H1 (cell line): ENCODE measurements around the gene FRMD4A. TPM values are rescaled to one million over a fixed set of nuclear protein-coding genes. Genes with fewer than 3 reads are reported as not detected.

Source experiments
- CTCF ChIA-PET: fragments of 300-600 bp; sonication (Branson Sonifier 250); formaldehyde crosslinking; loops from one replicate; lab custom pipeline; 2021; ENCODE audit not compliant: partially characterized antibody; lab: Charles Lee
- POLR2A ChIA-PET: fragments of 300-600 bp; sonication (Branson Sonifier 250); formaldehyde crosslinking; loops from one replicate; lab custom pipeline; 2021; ENCODE audit warnings: inconsistent platforms; ENCODE audit not compliant: partially characterized antibody; lab: Charles Lee
- DNase-seq, 2 experiments: peaks; one replicate each; pipeline versions ENCODE4 v3.0.0 to v3.0.0-alpha.2; 2010 to 2022; ENCODE audit warnings: low spot score in 2 of 2, low read depth in 1 of 2, mixed read lengths in 1 of 2
- FAIRE-seq: peaks from 2 replicates; lab custom pipeline; 2011; peaks lifted over from hg19 to GRCh38; lab: Jason Lieb, UNC
- H2AFZ ChIP-seq: 2 replicates; pipeline ENCODE4 v1.8.1; 2012; ENCODE audit warnings: low read length, inconsistent platforms
- H2AK5ac ChIP-seq: 2 replicates; pipeline ENCODE4 v1.6.1; 2013; ENCODE audit warnings: low read depth, low read length
- H2BK120ac ChIP-seq: replicated peaks from 2 replicates; pipeline ENCODE3; 2013; ENCODE audit warnings: low read depth, low read length, inconsistent platforms
- H2BK12ac ChIP-seq: 2 replicates; pipeline ENCODE4 v1.6.1; 2013; ENCODE audit warnings: low read depth, low read length
- H2BK15ac ChIP-seq: 2 replicates; pipeline ENCODE4 v1.6.1; 2013; ENCODE audit warnings: low read length
- H2BK20ac ChIP-seq: 2 replicates; pipeline ENCODE4 v1.6.1; 2013; ENCODE audit warnings: low read length
- H2BK5ac ChIP-seq: 2 replicates; pipeline ENCODE4 v1.6.1; 2013; ENCODE audit warnings: low read depth, low read length
- H3K14ac ChIP-seq: 2 replicates; pipeline ENCODE4 v1.6.1; 2013; ENCODE audit warnings: inconsistent platforms; ENCODE audit not compliant: insufficient read length
- H3K18ac ChIP-seq: 2 replicates; pipeline ENCODE4 v1.6.1; 2013; ENCODE audit warnings: low read length; ENCODE audit errors: extremely low read depth
- H3K23ac ChIP-seq: 2 replicates; pipeline ENCODE4 v1.6.1; 2013; ENCODE audit warnings: inconsistent platforms; ENCODE audit not compliant: insufficient read length
- H3K23me2 ChIP-seq: 2 replicates; pipeline ENCODE4 v1.6.1; 2013; ENCODE audit warnings: low read depth, low read length
- H3K27ac ChIP-seq: 2 replicates; pipeline ENCODE4 v1.6.1; 2011; ENCODE audit warnings: low read depth, low read length, inconsistent platforms
- H3K27me3 ChIP-seq, 4 experiments: replicated peaks in 1 of 4; 1 replicate in 1 of 4; 2 replicates in 3 of 4; pipeline versions ENCODE4 v1.6.1 to v1.8.1; 2011 to 2013; ENCODE audit warnings: low read length in 3 of 4, mild to moderate bottlenecking in 3 of 4, inconsistent platforms in 2 of 4, mixed read lengths in 2 of 4, moderate library complexity in 1 of 4; ENCODE audit not compliant: control insufficient read depth in 3 of 4, insufficient read depth in 3 of 4; ENCODE audit errors: extremely low read depth in 1 of 4
- H3K36me3 ChIP-seq, 4 experiments: 2 replicates each; pipeline versions ENCODE4 v1.6.1 to v1.8.1; 2011 to 2013; ENCODE audit warnings: mild to moderate bottlenecking in 4 of 4, low read length in 3 of 4, moderate library complexity in 2 of 4, control low read depth in 1 of 4, inconsistent platforms in 1 of 4; ENCODE audit not compliant: insufficient read depth in 4 of 4, control insufficient read depth in 2 of 4
- H3K4ac ChIP-seq: replicated peaks from 2 replicates; pipeline ENCODE3; 2013; ENCODE audit warnings: low read length, low read depth, mixed read lengths, inconsistent platforms; ENCODE audit not compliant: insufficient read length
- H3K4me1 ChIP-seq, 4 experiments: replicated peaks in 1 of 4; 1 replicate in 1 of 4; 2 replicates in 3 of 4; pipeline versions ENCODE4 v1.6.1 to v1.8.1; 2011 to 2013; ENCODE audit warnings: low read length in 3 of 4, inconsistent platforms in 2 of 4, mixed read lengths in 1 of 4; ENCODE audit not compliant: insufficient read depth in 4 of 4, control insufficient read depth in 3 of 4
- H3K4me2 ChIP-seq, 2 experiments: 2 replicates each; pipeline versions ENCODE4 v1.6.1 to v1.8.1; 2011 to 2013; ENCODE audit warnings: low read depth in 2 of 2, low read length in 2 of 2, control low read depth in 1 of 2, inconsistent platforms in 1 of 2, mild to moderate bottlenecking in 1 of 2; ENCODE audit not compliant: insufficient read depth in 1 of 2
- H3K4me3 ChIP-seq, 4 experiments: fragments of 200-600, 300-600 bp in 1 of 4; sonication (generic), shearing (Covaris generic), sonication (Bioruptor Twin) in 1 of 4; 2 replicates each; pipeline versions ENCODE4 v1.5.1 to v1.8.1; 2011 to 2016; ENCODE audit warnings: low read length in 4 of 4, low read depth in 3 of 4, control low read depth in 2 of 4, inconsistent platforms in 2 of 4, mild to moderate bottlenecking in 2 of 4, mixed read lengths in 1 of 4, moderate library complexity in 1 of 4; ENCODE audit not compliant: insufficient read depth in 2 of 4; ENCODE audit errors: extremely low read depth in 1 of 4
- H3K56ac ChIP-seq: replicated peaks from 2 replicates; pipeline ENCODE3; 2013; ENCODE audit warnings: low read depth, mild to moderate bottlenecking, mixed read lengths, low read length, inconsistent platforms; ENCODE audit not compliant: insufficient read length
- H3K79me1 ChIP-seq: 2 replicates; pipeline ENCODE4 v1.6.1; 2013; ENCODE audit warnings: low read depth, low read length, control low read depth
- H3K79me2 ChIP-seq, 2 experiments: 2 replicates each; pipeline versions ENCODE4 v1.6.1 to v1.8.1; 2012 to 2013; ENCODE audit warnings: low read length in 2 of 2, mild to moderate bottlenecking in 2 of 2, inconsistent platforms in 1 of 2; ENCODE audit not compliant: insufficient read depth in 2 of 2, control insufficient read depth in 1 of 2
- H3K9ac ChIP-seq, 4 experiments: replicated peaks in 1 of 4; 1 replicate in 1 of 4; 2 replicates in 3 of 4; pipeline versions ENCODE4 v1.6.1 to v1.8.1; 2011 to 2013; ENCODE audit warnings: low read depth in 3 of 4, low read length in 3 of 4, control low read depth in 2 of 4, mild to moderate bottlenecking in 2 of 4, moderate library complexity in 2 of 4, inconsistent platforms in 1 of 4; ENCODE audit errors: extremely low read depth in 1 of 4
- H3K9me3 ChIP-seq, 2 experiments: 2 replicates each; pipeline versions ENCODE4 v1.6.1 to v1.8.1; 2012 to 2013; ENCODE audit warnings: mild to moderate bottlenecking in 2 of 2, moderate library complexity in 2 of 2, control low read depth in 1 of 2, inconsistent platforms in 1 of 2, low read depth in 1 of 2, low read length in 1 of 2, mixed read lengths in 1 of 2; ENCODE audit not compliant: insufficient read depth in 2 of 2
- H4K20me1 ChIP-seq, 2 experiments: replicated peaks in 1 of 2; 2 replicates each; pipeline versions ENCODE3 to v1.8.1; 2011 to 2013; ENCODE audit warnings: inconsistent platforms in 2 of 2, low read length in 2 of 2, mild to moderate bottlenecking in 1 of 2; ENCODE audit not compliant: insufficient read depth in 2 of 2, control insufficient read depth in 1 of 2
- H4K5ac ChIP-seq: 2 replicates; pipeline ENCODE4 v1.6.1; 2013; ENCODE audit warnings: low read length, low read depth, mixed read lengths, inconsistent platforms; ENCODE audit not compliant: insufficient read length
- H4K8ac ChIP-seq: 2 replicates; pipeline ENCODE4 v1.8.0; 2013; ENCODE audit warnings: mild to moderate bottlenecking, moderate library complexity, low read length, inconsistent platforms; ENCODE audit not compliant: insufficient read depth; ENCODE audit errors: extremely low read depth
- H4K91ac ChIP-seq: replicated peaks from 2 replicates; pipeline ENCODE3; 2013; ENCODE audit warnings: low read length, mixed read lengths, inconsistent platforms; ENCODE audit not compliant: insufficient read length
- ASH2L ChIP-seq: fragments of 200-600, 300-600 bp; sonication (generic); IDR thresholded peaks from one replicate; pipeline ENCODE4 v1.7.1; 2017; ENCODE audit warnings: low read length
- BCL11A ChIP-seq, 2 experiments: IDR thresholded peaks; one replicate each; pipeline ENCODE4 v1.6.1; 2011; ENCODE audit warnings: low read depth in 2 of 2, low read length in 2 of 2, mild to moderate bottlenecking in 2 of 2
- CBX8 ChIP-seq: fragments of 300-800, 300-1000 bp; sonication (generic); IDR thresholded peaks from 2 replicates; pipeline ENCODE4 v1.7.1; 2016; ENCODE audit warnings: low read depth, low read length, borderline replicate concordance
- CHD1 ChIP-seq: IDR thresholded peaks from 2 replicates; pipeline ENCODE4 v1.6.1; 2012; ENCODE audit warnings: low read depth, low read length, improper control_type of control experiment
- CTBP2 ChIP-seq: IDR thresholded peaks from 2 replicates; pipeline ENCODE4 v1.7.0; 2011; ENCODE audit warnings: borderline replicate concordance, mild to moderate bottlenecking, moderate library complexity, mixed read lengths, low read length; ENCODE audit not compliant: insufficient read depth, insufficient read length
- EGR1 ChIP-seq: IDR thresholded peaks from 2 replicates; pipeline ENCODE4 v1.6.1; 2011; ENCODE audit warnings: low read depth, low read length, borderline replicate concordance
- EZH2 ChIP-seq: fragments of 200-600 bp; sonication (generic); IDR thresholded peaks from 2 replicates; pipeline ENCODE4 v1.7.1; 2012; ENCODE audit warnings: low read depth, mild to moderate bottlenecking, moderate library complexity, low read length, inconsistent platforms; ENCODE audit not compliant: severe bottlenecking
- JUN ChIP-seq: IDR thresholded peaks from 2 replicates; pipeline ENCODE4 v1.6.1; 2011; ENCODE audit warnings: low read depth, mild to moderate bottlenecking, improper control_type of control experiment, low read length
- SP2 ChIP-seq: IDR thresholded peaks from 2 replicates; pipeline ENCODE4 v1.6.1; 2012; ENCODE audit warnings: mild to moderate bottlenecking, low read length, inconsistent platforms
- WGBS, 2 experiments: shearing (Covaris generic) in 1 of 2; methylation state at CpG; one replicate each; pipeline versions ENCODE4 v1.1.6 to v1.1.7; 2013 to 2015; ENCODE audit warnings: low lambda C conversion rate in 2 of 2, mixed read lengths in 2 of 2, inconsistent platforms in 1 of 2, low coverage in 1 of 2, missing lambda C conversion rate in 1 of 2; ENCODE audit not compliant: insufficient replicate concordance in 2 of 2, insufficient coverage in 1 of 2, insufficient read length in 1 of 2; ENCODE audit errors: extremely low coverage in 1 of 2, missing lambda C conversion rate in 1 of 2; 5-methylcytosine and 5-hydroxymethylcytosine counted together
- polyA plus RNA-seq, 7 experiments: library from polyadenylated mRNA; depleted of rRNA in 3 of 7; stranded (reverse) in 5 of 7; unstranded in 2 of 7; fragments of >200 nt in 5 of 7; fragments of 200-250 nt in 2 of 7; gene quantifications; 1 replicate in 5 of 7; 2 replicates in 1 of 7; 4 replicates in 1 of 7; pipeline versions ENCODE4 v1.2.1 to v1.2.3, GENCODE V29; 2011 to 2013; ENCODE audit warnings: missing spikeins in 2 of 7, mixed read lengths in 2 of 7
- total RNA-seq: library from RNA; stranded (reverse); fragmentation: NEBNext Ultra II Directional; extraction: Animal tissue kit (Norgen Biotek cat#: 25700); gene quantifications from 2 replicates; pipeline ENCODE4 v1.2.1, GENCODE V29; 2021
- TF ChIP-seq, protein P1 (sequence below): IDR thresholded peaks from 2 replicates; pipeline ENCODE4 v1.6.1; 2012; ENCODE audit warnings: inconsistent platforms
- TF ChIP-seq, protein P2 (sequence below): IDR thresholded peaks from 2 replicates; pipeline ENCODE4 v1.6.1; 2011; ENCODE audit warnings: low read length, improper control_type of control experiment

FRMD4A gene
- total and polyA plus RNA-seq, 2 of the 8 experiments (the other 6 are each of a cell fraction or from before 2014, with no cell fraction given), result 38.6 to 39.6 TPM

DNA sequence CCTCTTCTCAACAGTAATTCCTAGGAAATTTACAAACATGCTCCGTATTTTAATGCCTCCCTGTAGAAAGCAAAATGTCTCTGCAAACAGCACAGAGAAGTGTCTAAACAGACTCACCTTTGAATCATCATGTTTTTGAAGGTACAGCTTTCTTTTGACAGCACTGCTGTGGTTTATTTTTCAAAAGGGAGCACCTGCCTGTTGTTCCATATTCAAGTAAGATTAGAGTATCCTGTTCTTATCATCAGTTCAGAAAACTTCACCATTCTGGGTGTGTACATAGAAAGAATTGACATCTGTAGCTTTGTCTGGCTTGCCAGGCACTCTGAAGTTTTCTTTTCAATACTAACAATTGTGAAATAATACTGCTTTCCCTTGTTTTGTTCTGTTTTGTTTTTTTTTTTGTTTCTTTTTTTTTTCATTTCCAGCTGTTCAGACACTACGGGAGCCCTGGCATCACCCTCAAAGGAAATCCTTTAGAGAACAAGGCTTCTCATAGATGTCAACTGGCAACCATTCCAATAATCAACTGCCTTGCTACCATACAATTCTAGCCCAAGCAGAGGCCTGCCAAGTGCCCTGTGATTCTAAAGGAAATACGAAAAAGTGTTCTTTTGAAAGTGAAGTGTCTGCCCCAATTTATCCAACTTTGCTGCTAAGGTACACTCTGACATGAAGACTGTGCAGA is 468.0 kb downstream of the FRMD4A start:
- Histone ChIP-seq H3K36me3 (no peaks in the 10 kb centered on the region), H3K9me3 (no peaks in the 10 kb centered on the region), H3K4me3 (no peak overlapping the region), H3K14ac (no peak overlapping the region), H2AFZ (no peak overlapping the region), H3K79me1 (peaks cover 6% of the 10 kb centered on the region), H4K8ac (no peak overlapping the region), H2BK5ac (no peak overlapping the region), H3K27ac (no peak overlapping the region), H3K56ac (no peak overlapping the region), H3K18ac (no peak overlapping the region), H4K91ac (no peak overlapping the region), H2BK15ac (no peak overlapping the region), H4K5ac (no peak overlapping the region), H3K23ac (no peak overlapping the region), H3K9ac (no peak overlapping the region), H2BK20ac (no peak overlapping the region), H3K4me2 (no peak overlapping the region), H2AK5ac (no peak overlapping the region), H2BK12ac (no peak overlapping the region), H3K4ac (no peak overlapping the region), H3K23me2 (no peaks in the 10 kb centered on the region), H3K79me2 (peaks cover 0 to 31% of the 10 kb centered on the region in 2 experiments; a peak in 2 of 4 replicates), H2BK120ac (no peak overlapping the region), H3K27me3 (peaks cover 0 to 1% (median 0%) of the 10 kb centered on the region in 4 experiments; a peak in 1 of 7 replicates), H4K20me1 (no peaks in the 10 kb centered on the region), H3K4me1 (peaks cover 0 to 10% (median 4%) of the 10 kb centered on the region in 4 experiments; a peak in 4 of 7 replicates)
- POLR2A ChIA-PET, result interaction anchor here (0.5 kb wide), 1 partner anchor 11 kb away, joined by 3 read pairs; no protein-coding TSS in a partner anchor
- CTCF ChIA-PET, result interaction anchor here (1.2 to 2.2 kb wide), 4 partner anchors 9 to 32 kb away, joined by 3 to 8 read pairs (median 4); no protein-coding TSS in a partner anchor
- DNase-seq (no peak), FAIRE-seq (no peak)
- WGBS, 2 experiments, result 84% methylated on average over 3 of the region's 3 CpGs; no CpG with 5 or more reads in 1 of the 2 experiments
- TF ChIP-seq, protein P1, sequence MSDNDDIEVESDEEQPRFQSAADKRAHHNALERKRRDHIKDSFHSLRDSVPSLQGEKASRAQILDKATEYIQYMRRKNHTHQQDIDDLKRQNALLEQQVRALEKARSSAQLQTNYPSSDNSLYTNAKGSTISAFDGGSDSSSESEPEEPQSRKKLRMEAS, result no peak
- no peak for TF ChIP-seq SP2
- TF ChIP-seq JUN, result no peak
- no peak for TF ChIP-seq ASH2L
- TF ChIP-seq, protein P2, sequence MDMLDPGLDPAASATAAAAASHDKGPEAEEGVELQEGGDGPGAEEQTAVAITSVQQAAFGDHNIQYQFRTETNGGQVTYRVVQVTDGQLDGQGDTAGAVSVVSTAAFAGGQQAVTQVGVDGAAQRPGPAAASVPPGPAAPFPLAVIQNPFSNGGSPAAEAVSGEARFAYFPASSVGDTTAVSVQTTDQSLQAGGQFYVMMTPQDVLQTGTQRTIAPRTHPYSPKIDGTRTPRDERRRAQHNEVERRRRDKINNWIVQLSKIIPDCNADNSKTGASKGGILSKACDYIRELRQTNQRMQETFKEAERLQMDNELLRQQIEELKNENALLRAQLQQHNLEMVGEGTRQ, result no peak
- TF ChIP-seq CHD1, result no peak
- no peak for TF ChIP-seq BCL11A (IDR thresholded peaks at IDR 0.05; ENCODE audit: low read depth in 2 of 2, low read length in 2 of 2)
- TF ChIP-seq EGR1, result no peak
- no peak for TF ChIP-seq EZH2
- TF ChIP-seq CTBP2, result no peak
- TF ChIP-seq CBX8, result no peak
